ENCODE measurements around the gene GART.

The GART gene

GRCh38 chr21:33518899-33519298, 23.0 kb downstream of the GART start:
- H3K79me2 ChIP-seq (ENCODE audit: insufficient read depth, low read length): no peaks in the 10 kb centered on the region
- no peak for TF ChIP-seq EZH2 (IDR thresholded peaks at IDR 0.05; ENCODE audit: borderline replicate concordance, low read length)
- TF ChIP-seq CTCF (IDR thresholded peaks at IDR 0.05; ENCODE audit: low read length): no peak
- H3K27ac ChIP-seq (ENCODE audit: low read depth, low read length, poor library complexity, severe bottlenecking): no peak overlapping the region
- no peaks in the 10 kb centered on the region for H3F3A ChIP-seq (ENCODE audit: insufficient read depth, low read length)
- no peaks in the 10 kb centered on the region for H3K4me1 ChIP-seq (ENCODE audit: insufficient read depth, low read length, severe bottlenecking)
- no peak overlapping the region for H3K4me3 ChIP-seq (ENCODE audit: low read depth, low read length, poor library complexity, severe bottlenecking)
- no peak overlapping the region for H2AFZ ChIP-seq (ENCODE audit: low read length)
- no peak overlapping the region for H3K9ac ChIP-seq (ENCODE audit: low read length)
- no peaks in the 10 kb centered on the region for H3K9me3 ChIP-seq (ENCODE audit: low read length)
- no peaks in the 10 kb centered on the region for H4K20me1 ChIP-seq (ENCODE audit: insufficient read depth, low read length)
- H3K4me2 ChIP-seq (ENCODE audit: low read length): no peak overlapping the region
- peaks cover 96% of the 10 kb centered on the region for H3K36me3 ChIP-seq (ENCODE audit: insufficient read depth, low read length)
- no peaks in the 10 kb centered on the region for H3K9me2 ChIP-seq (ENCODE audit: low read depth, low read length)
- no peaks in the 10 kb centered on the region for H3K27me3 ChIP-seq (ENCODE audit: insufficient read depth, low read length)

GRCh38 chr21:33514229-33514628, 27.7 kb downstream of the GART start:
- H3K27me3 ChIP-seq (ENCODE audit: insufficient read depth, low read length): no peaks in the 10 kb centered on the region
- H4K20me1 ChIP-seq (ENCODE audit: insufficient read depth, low read length): no peaks in the 10 kb centered on the region
- no peak overlapping the region for H3K4me3 ChIP-seq (ENCODE audit: low read depth, low read length, poor library complexity, severe bottlenecking)
- H3K9me2 ChIP-seq (ENCODE audit: low read depth, low read length): no peaks in the 10 kb centered on the region
- H3K9me3 ChIP-seq (ENCODE audit: low read length): no peaks in the 10 kb centered on the region
- no peaks in the 10 kb centered on the region for H3F3A ChIP-seq (ENCODE audit: insufficient read depth, low read length)
- TF ChIP-seq CTCF (IDR thresholded peaks at IDR 0.05; ENCODE audit: low read length) (no peak), EZH2 (IDR thresholded peaks at IDR 0.05; ENCODE audit: borderline replicate concordance, low read length) (no peak)
- no peak overlapping the region for H2AFZ ChIP-seq (ENCODE audit: low read length)
- no peaks in the 10 kb centered on the region for H3K79me2 ChIP-seq (ENCODE audit: insufficient read depth, low read length)
- H3K9ac ChIP-seq (ENCODE audit: low read length): no peak overlapping the region
- peaks cover 99% of the 10 kb centered on the region for H3K36me3 ChIP-seq (ENCODE audit: insufficient read depth, low read length)
- no peaks in the 10 kb centered on the region for H3K4me1 ChIP-seq (ENCODE audit: insufficient read depth, low read length, severe bottlenecking)
- no peak overlapping the region for H3K27ac ChIP-seq (ENCODE audit: low read depth, low read length, poor library complexity, severe bottlenecking)
- H3K4me2 ChIP-seq (ENCODE audit: low read length): no peak overlapping the region

- no peak overlapping the region for H3K4me3 ChIP-seq (ENCODE audit: low read depth, low read length, poor library complexity, severe bottlenecking)
- H3F3A ChIP-seq (ENCODE audit: insufficient read depth, low read length): no peaks in the 10 kb centered on the region
- no peaks in the 10 kb centered on the region for H3K9me3 ChIP-seq (ENCODE audit: low read length)
- H3K36me3 ChIP-seq (ENCODE audit: insufficient read depth, low read length): peaks cover 99% of the 10 kb centered on the region
- H2AFZ ChIP-seq (ENCODE audit: low read length): no peak overlapping the region
- no peaks in the 10 kb centered on the region for H3K9me2 ChIP-seq (ENCODE audit: low read depth, low read length)
- no peak overlapping the region for H3K27ac ChIP-seq (ENCODE audit: low read depth, low read length, poor library complexity, severe bottlenecking)
- no peaks in the 10 kb centered on the region for H3K4me1 ChIP-seq (ENCODE audit: insufficient read depth, low read length, severe bottlenecking)
- H3K27me3 ChIP-seq (ENCODE audit: insufficient read depth, low read length): no peaks in the 10 kb centered on the region
- no peak overlapping the region for H3K9ac ChIP-seq (ENCODE audit: low read length)
- H3K4me2 ChIP-seq (ENCODE audit: low read length): no peak overlapping the region
- TF ChIP-seq CTCF (IDR thresholded peaks at IDR 0.05; ENCODE audit: low read length) (no peak), EZH2 (IDR thresholded peaks at IDR 0.05; ENCODE audit: borderline replicate concordance, low read length) (no peak)
- no peaks in the 10 kb centered on the region for H4K20me1 ChIP-seq (ENCODE audit: insufficient read depth, low read length)
- no peaks in the 10 kb centered on the region for H3K79me2 ChIP-seq (ENCODE audit: insufficient read depth, low read length)
Observed at GRCh38 chr21:33512481-33512880, 29.4 kb downstream of the GART start.
